ENCODE results near the gene MFSD12. TPM values are rescaled to one million over a fixed set of nuclear protein-coding genes. Genes with fewer than 3 reads are reported as not detected.

The MFSD12 gene
- total RNA-seq, 1 donor from 2014 or later: 71.5 TPM

GRCh38 chr19:3496392-3497273 is 60.8 kb downstream of the MFSD12 start:
- no peak overlapping the region for H3K4me3 Mint-ChIP-seq (ENCODE audit: low read depth)
- H3K27ac Mint-ChIP-seq: no peak overlapping the region
- peaks cover 8% of the 10 kb centered on the region for H3K4me1 Mint-ChIP-seq (ENCODE audit: low read depth)
- peaks cover 9% of the 10 kb centered on the region for H3K36me3 Mint-ChIP-seq (ENCODE audit: insufficient read depth)
- no peaks in the 10 kb centered on the region for H3K9me3 Mint-ChIP-seq (ENCODE audit: low read depth)
- H3K27me3 Mint-ChIP-seq: no peaks in the 10 kb centered on the region
- no peak for TF ChIP-seq CTCF (IDR thresholded peaks at IDR 0.05; ENCODE audit: unreplicated experiment)
- DNase-seq (ENCODE audit: low spot score, unreplicated experiment): no peak

DNA sequence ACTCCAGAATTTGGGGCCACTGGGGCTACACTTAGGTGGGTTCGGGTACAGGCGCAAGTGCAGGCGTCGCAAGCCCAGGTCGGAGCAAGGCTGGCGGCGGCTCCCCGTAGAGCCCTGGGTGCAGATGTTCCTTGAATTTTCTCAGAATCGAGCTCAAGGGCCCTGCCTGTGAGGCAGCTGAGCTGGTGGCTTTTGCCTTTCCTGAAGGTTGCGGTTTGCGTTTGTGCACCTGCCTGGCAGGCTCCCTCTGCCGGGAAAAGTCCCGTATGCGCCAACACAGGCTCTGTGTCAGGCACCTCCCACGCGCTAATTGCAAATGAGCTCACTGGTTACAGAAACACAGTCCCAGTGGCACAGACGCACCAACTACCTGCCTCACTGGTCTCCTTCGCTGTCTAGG is 62.8 kb downstream of the MFSD12 start:
- Mint-ChIP-seq H3K36me3 (ENCODE audit: insufficient read depth) (peaks cover 9% of the 10 kb centered on the region), H3K9me3 (ENCODE audit: low read depth) (no peaks in the 10 kb centered on the region), H3K4me3 (ENCODE audit: low read depth) (no peak overlapping the region), H3K27ac (no peak overlapping the region), H3K27me3 (no peaks in the 10 kb centered on the region), H3K4me1 (ENCODE audit: low read depth) (peaks cover 3% of the 10 kb centered on the region)
- DNase-seq (ENCODE audit: low spot score, unreplicated experiment): no peak
- no peak for TF ChIP-seq CTCF (IDR thresholded peaks at IDR 0.05; ENCODE audit: unreplicated experiment)

Other genes starting within 250 kb of the MFSD12 start
- gene NFIC, start 191.0 kb downstream of the MFSD12 start, total RNA-seq: 4.5 and 6.8 TPM in 2 replicates
- gene SMIM24, start 77.1 kb downstream of the MFSD12 start, total RNA-seq: 1.3 and 1.6 TPM in 2 replicates
- gene SMIM44, start 74.1 kb downstream of the MFSD12 start, total RNA-seq: not detected in 2 replicates
- gene DOHH, start 56.9 kb downstream of the MFSD12 start, total RNA-seq: 9.4 and 9.9 TPM in 2 replicates
- gene FZR1, start 51.3 kb downstream of the MFSD12 start, total RNA-seq: 61.3 and 70.5 TPM in 2 replicates
- 3.8 and 4.0 TPM in 2 replicates for gene TEKTIP1, start 18.4 kb downstream of the MFSD12 start, total RNA-seq
- gene HMG20B, start 15.4 kb upstream of the MFSD12 start, total RNA-seq: 72.8 and 79.7 TPM in 2 replicates
- not detected in 2 replicates for gene GIPC3, start 27.9 kb upstream of the MFSD12 start, total RNA-seq
- gene TBXA2R, start 49.3 kb upstream of the MFSD12 start, total RNA-seq: not detected in 2 replicates
- 33.4 and 43.9 TPM in 2 replicates for gene CACTIN, start 69.2 kb upstream of the MFSD12 start, total RNA-seq
- gene PIP5K1C, start 142.9 kb upstream of the MFSD12 start, total RNA-seq: 49.7 and 51.7 TPM in 2 replicates
- gene TJP3, start 150.8 kb upstream of the MFSD12 start, total RNA-seq: 36.3 and 40.7 TPM in 2 replicates
- 31.4 and 33.3 TPM in 2 replicates for gene APBA3, start 204.1 kb upstream of the MFSD12 start, total RNA-seq
- gene MRPL54, start 205.1 kb upstream of the MFSD12 start, total RNA-seq: 38.6 and 39.8 TPM in 2 replicates
- not detected in 2 replicates for gene RAX2, start 214.6 kb upstream of the MFSD12 start, total RNA-seq
- gene MATK, start 228.8 kb upstream of the MFSD12 start, total RNA-seq: 1.8 TPM in 2 replicates

Data from progenitor cell of endocrine pancreas (in vitro differentiated cells).